IMR-90 (cell line): Measurements from ENCODE around the gene SMC4.

ENCODE experiments used
- CHD1 ChIP-seq: IDR thresholded peaks from 2 replicates; pipeline ENCODE4 v1.6.1; 2012; ENCODE audit warnings: low read depth, low read length, improper control_type of control experiment
- CTCF ChIP-seq: conservative IDR thresholded peaks from 2 replicates; pipeline ENCODE4 v1.5.1; 2012; ENCODE audit warnings: mild to moderate bottlenecking, low read depth, low read length, improper control_type of control experiment
- FOS ChIP-seq: fragments of 150-350 bp; IDR thresholded peaks from 2 replicates; pipeline ENCODE4 v1.6.1; 2016; ENCODE audit warnings: low read depth, low read length
- POLR2A ChIP-seq: IDR thresholded peaks from 2 replicates; pipeline ENCODE4 v1.6.1; 2012; ENCODE audit warnings: mild to moderate bottlenecking, low read depth, low read length
- RAD21 ChIP-seq: IDR thresholded peaks from 2 replicates; pipeline ENCODE4 v1.6.1; 2012; ENCODE audit warnings: low read length, improper control_type of control experiment
- USF2 ChIP-seq: fragments of 150-350 bp; IDR thresholded peaks from 2 replicates; pipeline ENCODE4 v1.6.1; 2017; ENCODE audit warnings: mild to moderate bottlenecking, antibody characterized with exemption, low read length, low read depth

- no peak for TF ChIP-seq CTCF
- TF ChIP-seq POLR2A, result no peak
- no peak for TF ChIP-seq USF2
- no peak for TF ChIP-seq FOS
- TF ChIP-seq CHD1, result no peak
- TF ChIP-seq RAD21, result no peak
Measured at GRCh38 chr3:160374472-160374871, 25.0 kb upstream of the SMC4 start.
